ENCODE measurements around the gene APOL3.

- TF ChIP-seq CTCF (IDR thresholded peaks at IDR 0.05): no peak
- no peak for TF ChIP-seq POLR2A (IDR thresholded peaks at IDR 0.05)
These were observed 50.2 kb downstream of the APOL3 start for GRCh38 chr22:36110306-36110881.
